Measurements from ENCODE around the gene PPP6R3.

DNA sequence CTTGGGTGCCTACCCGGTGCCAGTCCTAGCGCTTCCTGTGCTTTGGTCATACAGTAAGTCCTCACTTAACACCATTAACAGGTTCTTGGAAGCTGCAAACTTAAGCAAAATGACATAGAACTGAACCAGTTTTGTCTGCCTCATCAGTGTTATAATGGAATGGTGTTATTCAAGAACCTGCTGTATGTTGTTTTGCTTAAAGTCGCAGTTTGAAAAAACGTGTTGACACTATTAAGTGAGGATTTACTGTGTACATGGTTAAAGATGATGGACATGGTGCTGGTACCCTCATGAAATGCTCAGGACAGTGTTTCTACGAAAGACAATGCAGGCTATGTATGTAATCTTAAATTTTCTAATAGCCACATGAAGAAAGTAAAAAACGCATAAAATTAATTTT lies 41.3 kb downstream of the PPP6R3 start:
- TF ChIP-seq, protein P1, sequence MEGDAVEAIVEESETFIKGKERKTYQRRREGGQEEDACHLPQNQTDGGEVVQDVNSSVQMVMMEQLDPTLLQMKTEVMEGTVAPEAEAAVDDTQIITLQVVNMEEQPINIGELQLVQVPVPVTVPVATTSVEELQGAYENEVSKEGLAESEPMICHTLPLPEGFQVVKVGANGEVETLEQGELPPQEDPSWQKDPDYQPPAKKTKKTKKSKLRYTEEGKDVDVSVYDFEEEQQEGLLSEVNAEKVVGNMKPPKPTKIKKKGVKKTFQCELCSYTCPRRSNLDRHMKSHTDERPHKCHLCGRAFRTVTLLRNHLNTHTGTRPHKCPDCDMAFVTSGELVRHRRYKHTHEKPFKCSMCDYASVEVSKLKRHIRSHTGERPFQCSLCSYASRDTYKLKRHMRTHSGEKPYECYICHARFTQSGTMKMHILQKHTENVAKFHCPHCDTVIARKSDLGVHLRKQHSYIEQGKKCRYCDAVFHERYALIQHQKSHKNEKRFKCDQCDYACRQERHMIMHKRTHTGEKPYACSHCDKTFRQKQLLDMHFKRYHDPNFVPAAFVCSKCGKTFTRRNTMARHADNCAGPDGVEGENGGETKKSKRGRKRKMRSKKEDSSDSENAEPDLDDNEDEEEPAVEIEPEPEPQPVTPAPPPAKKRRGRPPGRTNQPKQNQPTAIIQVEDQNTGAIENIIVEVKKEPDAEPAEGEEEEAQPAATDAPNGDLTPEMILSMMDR (conservative IDR thresholded peaks at IDR 0.05; ENCODE audit: low read depth, low read length), result no peak
- TF ChIP-seq EZH2phosphoT487 (IDR thresholded peaks at IDR 0.05; ENCODE audit: borderline replicate concordance, low read length), result no peak

Data from PC-3 (cell line).